OCI-LY7 (cell line): ENCODE results near the gene KLHL26. TPM values are rescaled to one million over a fixed set of nuclear protein-coding genes. Genes with fewer than 3 reads are reported as not detected.

Experiments
- BruUV-seq: library from RNA; stranded (reverse); fragments of 400-500 nt; replicated peaks from 2 replicates; lab custom pipeline; 2021; lab: Mats Ljungman, UMichigan
- CTCF ChIA-PET: fragments of 300-600 bp; sonication (Branson Sonifier 250); formaldehyde crosslinking; loops from one replicate; lab custom pipeline; 2022; ENCODE audit warnings: antibody characterized with exemption; ENCODE audit not compliant: unreplicated experiment; lab: Charles Lee
- POLR2A ChIA-PET: fragments of 300-600 bp; sonication (Branson Sonifier 250); formaldehyde crosslinking; loops from one replicate; lab custom pipeline; 2022; ENCODE audit warnings: antibody characterized with exemption; lab: Charles Lee
- DNase-seq: peaks from one replicate; pipeline ENCODE4 v3.0.0-alpha.2; 2015; ENCODE audit warnings: low spot score
- H2AFZ ChIP-seq: fragments of 200-600 bp; sonication (generic), shearing (Covaris generic); 2 replicates; pipeline ENCODE4 v1.6.1; 2014; ENCODE audit warnings: mild to moderate bottlenecking, antibody characterized with exemption, low read length, moderate library complexity
- H3K27ac ChIP-seq: fragments of 200-600 bp; sonication (generic); 2 replicates; pipeline ENCODE4 v1.5.1; 2014; ENCODE audit warnings: mixed run types, low read depth, mild to moderate bottlenecking, moderate library complexity, low read length, inconsistent platforms; ENCODE audit not compliant: poor library complexity, severe bottlenecking
- H3K36me3 ChIP-seq: fragments of 200-600 bp; sonication (generic); 2 replicates; pipeline ENCODE4 v1.6.1; 2014; ENCODE audit warnings: mild to moderate bottlenecking, antibody characterized with exemption, low read length, moderate library complexity, mixed read lengths; ENCODE audit not compliant: insufficient read depth
- H3K4me1 ChIP-seq: fragments of 200-600 bp; sonication (generic); 2 replicates; pipeline ENCODE4 v1.5.1; 2014; ENCODE audit warnings: mild to moderate bottlenecking, low read length; ENCODE audit not compliant: insufficient read depth, poor library complexity, severe bottlenecking
- H3K4me2 ChIP-seq: fragments of 200-600 bp; sonication (generic); 2 replicates; pipeline ENCODE4 v1.6.1; 2014; ENCODE audit warnings: mild to moderate bottlenecking, low read length
- H3K4me3 ChIP-seq: fragments of 200-600 bp; sonication (generic); 2 replicates; pipeline ENCODE4 v1.5.1; 2014; ENCODE audit warnings: mild to moderate bottlenecking, low read depth, low read length; ENCODE audit not compliant: poor library complexity, severe bottlenecking
- H3K79me2 ChIP-seq: fragments of 200-600 bp; sonication (generic); 2 replicates; pipeline ENCODE4 v1.6.1; 2016; ENCODE audit warnings: low read depth, mild to moderate bottlenecking, low read length, moderate library complexity, mixed read lengths; ENCODE audit not compliant: insufficient read depth
- H3K9me2 ChIP-seq: fragments of 200-600 bp; sonication (generic); 2 replicates; pipeline ENCODE4 v1.6.1; 2016; ENCODE audit warnings: mild to moderate bottlenecking, low read length, mixed read lengths; ENCODE audit not compliant: insufficient read depth
- H3K9me3 ChIP-seq: fragments of 200-600 bp; sonication (generic); 2 replicates; pipeline ENCODE4 v1.6.1; 2014; ENCODE audit warnings: mild to moderate bottlenecking, mixed run types, low read length, mixed read lengths
- H4K20me1 ChIP-seq: fragments of 200-600 bp; sonication (generic); 2 replicates; pipeline ENCODE4 v1.6.1; 2014; ENCODE audit warnings: mild to moderate bottlenecking, antibody characterized with exemption, low read length, moderate library complexity, mixed read lengths; ENCODE audit not compliant: insufficient read depth
- CTCF ChIP-seq: fragments of 200-600 bp; sonication (generic); conservative IDR thresholded peaks from 2 replicates; pipeline ENCODE4 v1.5.1; 2014; ENCODE audit warnings: mild to moderate bottlenecking, antibody characterized with exemption, low read length, moderate library complexity, mixed read lengths
- EZH2phosphoT487 ChIP-seq: fragments of 200-600 bp; sonication (generic); IDR thresholded peaks from 2 replicates; pipeline ENCODE4 v1.6.1; 2018; ENCODE audit warnings: low read depth, borderline replicate concordance, mild to moderate bottlenecking, mixed run types, antibody characterized with exemption, low read length, moderate library complexity, mixed read lengths
- intact Hi-C: fragments of 100-400 bp; cut with micrococcal nuclease; formaldehyde crosslinking; loops from one replicate; pipeline ENCODE4 v1.10.0; 2022; ENCODE audit not compliant: unreplicated experiment
- total RNA-seq, 2 experiments: library from RNA; depleted of rRNA in 1 of 2; stranded (reverse); fragments of >200 nt in 1 of 2; shearing (Covaris generic) in 1 of 2; gene quantifications; 2 replicates each; pipeline ENCODE4 v1.2.3, GENCODE V29; 2014 to 2022

KLHL26 gene
- total RNA-seq, 2 experiments from 2014 or later: 1.0 to 8.9 TPM

- Histone ChIP-seq H3K79me2 (no peaks in the 10 kb centered on the region), H3K4me1 (no peaks in the 10 kb centered on the region), H3K4me2 (no peak overlapping the region), H3K9me2 (no peaks in the 10 kb centered on the region), H4K20me1 (no peaks in the 10 kb centered on the region), H2AFZ (no peak overlapping the region), H3K36me3 (no peaks in the 10 kb centered on the region), H3K27ac (no peak overlapping the region), H3K4me3 (no peak overlapping the region), H3K9me3 (no peaks in the 10 kb centered on the region)
- no TSS peak for BruUV-seq
- ChIA-PET CTCF (no interaction called here), POLR2A (no interaction called here)
- TF ChIP-seq CTCF: no peak
- TF ChIP-seq EZH2phosphoT487: no peak
- intact Hi-C loops: no loop called here
- no peak for DNase-seq
Measured at GRCh38 chr19:18653853-18654252, 17.0 kb downstream of the KLHL26 start.

- CTCF ChIA-PET: interaction anchor here (1.0 kb wide), 1 partner anchor 19 kb away, joined by 4 read pairs; no protein-coding TSS in a partner anchor
Measured at GRCh38 chr19:18654469-18654868, 17.6 kb downstream of the KLHL26 start.

More at GRCh38 chr19:18654469-18654868, 17.6 kb downstream of the KLHL26 start:
- no peaks in the 10 kb centered on the region for H3K36me3 ChIP-seq
- H2AFZ ChIP-seq: no peak overlapping the region
- H3K4me3 ChIP-seq: no peak overlapping the region
- TF ChIP-seq EZH2phosphoT487 (no peak), CTCF (no peak)
- intact Hi-C loops: no loop called here
- no peak overlapping the region for H3K27ac ChIP-seq
- no peaks in the 10 kb centered on the region for H3K9me2 ChIP-seq
- no peaks in the 10 kb centered on the region for H4K20me1 ChIP-seq
- H3K4me2 ChIP-seq: no peak overlapping the region
- POLR2A ChIA-PET: no interaction called here
- no peaks in the 10 kb centered on the region for H3K4me1 ChIP-seq
- BruUV-seq: no TSS peak
- no peaks in the 10 kb centered on the region for H3K79me2 ChIP-seq
- no peaks in the 10 kb centered on the region for H3K9me3 ChIP-seq
- DNase-seq: no peak
